NCI-H1930 (cell line): Measurements from ENCODE around the gene SNRPD3.
A peak's percentile ranks its signal among the peaks of the same experiment; 100 is the strongest.
"Not testable (repeated sequence)": the region's sequence is repeated elsewhere in the genome, so short reads cannot be mapped to it uniquely, and the experiment has no call there.

Experiments used
- DNase-seq, 2 experiments: peaks; one replicate each; lab custom pipeline; 2025; lab: John Stamatoyannopoulos, UW

SNRPD3 gene

GRCh38 chr22:24592058-24592850 is 36.5 kb downstream of the SNRPD3 start:
- DNase-seq = no peak

- peak; percentile 49 to 68 for DNase-seq
These were observed 37.2 kb downstream of the SNRPD3 start, which contains the start of gene LRRC75B for GRCh38 chr22:24592851-24593558. LRRC75B (minus strand) TSS chr22:24593073; CDS start chr22:24593039, 34 bp downstream.

- DNase-seq = not testable (repeated sequence)
These were observed 37.7 kb downstream of the SNRPD3 start for GRCh38 chr22:24593559-24593835.

GRCh38 chr22:24593836-24594568 is 38.2 kb downstream of the SNRPD3 start:
- no peak for DNase-seq

- DNase-seq = no peak
These were observed 38.8 kb downstream of the SNRPD3 start for GRCh38 chr22:24594569-24595120.

- no peak for DNase-seq
These were observed 39.4 kb downstream of the SNRPD3 start for GRCh38 chr22:24595228-24595627.

DNA sequence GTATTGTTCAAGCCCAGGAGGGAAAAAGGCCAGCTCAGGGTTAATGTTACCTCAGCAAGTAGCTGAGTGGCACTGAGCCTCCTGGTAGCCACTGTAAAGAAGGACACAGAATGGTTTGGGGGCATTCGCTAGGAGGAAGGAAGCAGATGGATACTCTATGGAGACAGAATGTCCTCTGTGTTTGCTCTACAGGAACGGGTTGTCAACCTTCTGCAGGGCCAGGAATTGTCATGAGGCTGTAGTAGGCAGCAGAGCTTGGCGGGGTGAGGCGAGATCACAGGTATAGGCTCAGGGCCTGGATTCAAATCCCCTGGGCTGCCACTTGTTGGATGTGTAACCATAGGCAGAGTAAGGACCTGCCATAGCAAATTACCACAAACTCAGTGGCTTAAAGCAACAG is 40.1 kb downstream of the SNRPD3 start:
- no peak for DNase-seq

GRCh38 chr22:24597076-24597475 is 41.3 kb downstream of the SNRPD3 start:
- not testable (repeated sequence) for DNase-seq

GRCh38 chr22:24599514-24599913 is 43.7 kb downstream of the SNRPD3 start:
- DNase-seq = no peak

DNA sequence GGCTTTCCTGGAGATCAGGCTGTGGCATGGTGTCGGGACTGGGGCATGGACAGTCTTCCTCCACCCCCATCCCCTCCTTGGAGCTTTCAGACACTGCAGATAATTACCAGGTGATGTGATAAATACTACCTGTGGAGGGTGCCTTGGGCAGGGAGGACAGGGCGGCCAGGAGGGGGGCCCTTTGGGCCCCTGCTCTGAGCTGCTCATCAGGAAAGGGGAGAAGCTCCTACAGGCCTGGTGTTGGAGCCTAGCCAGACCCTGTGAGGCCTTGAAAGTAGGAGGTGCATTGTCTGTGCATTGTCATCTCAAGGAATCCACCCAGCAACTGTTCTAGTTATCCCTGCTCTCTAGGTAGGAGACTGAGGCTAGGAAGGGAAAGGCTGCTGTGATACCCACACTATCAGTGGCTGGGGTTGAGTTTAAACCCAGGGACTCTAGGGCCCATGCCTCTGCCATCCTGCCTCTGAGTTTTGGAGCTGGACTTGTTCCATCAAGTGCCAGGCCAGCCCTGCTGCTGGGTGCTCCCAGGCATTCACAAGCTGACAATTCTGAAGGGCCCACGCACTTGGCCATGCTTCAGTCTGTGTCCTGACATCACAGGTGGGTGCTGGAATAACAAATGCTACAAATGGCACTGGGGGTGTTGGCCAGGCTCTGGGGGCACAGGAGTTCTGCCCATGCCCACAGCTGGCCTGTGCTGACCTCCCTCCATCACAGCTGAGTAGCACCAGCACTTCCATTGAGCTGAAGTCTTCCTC is 44.3 kb downstream of the SNRPD3 start:
- DNase-seq = not testable (repeated sequence)

- DNase-seq = no peak
These were observed 45.7 kb downstream of the SNRPD3 start for GRCh38 chr22:24601217-24602104.

GRCh38 chr22:24602105-24602749 is 46.4 kb downstream of the SNRPD3 start:
- not testable (repeated sequence) for DNase-seq

DNA sequence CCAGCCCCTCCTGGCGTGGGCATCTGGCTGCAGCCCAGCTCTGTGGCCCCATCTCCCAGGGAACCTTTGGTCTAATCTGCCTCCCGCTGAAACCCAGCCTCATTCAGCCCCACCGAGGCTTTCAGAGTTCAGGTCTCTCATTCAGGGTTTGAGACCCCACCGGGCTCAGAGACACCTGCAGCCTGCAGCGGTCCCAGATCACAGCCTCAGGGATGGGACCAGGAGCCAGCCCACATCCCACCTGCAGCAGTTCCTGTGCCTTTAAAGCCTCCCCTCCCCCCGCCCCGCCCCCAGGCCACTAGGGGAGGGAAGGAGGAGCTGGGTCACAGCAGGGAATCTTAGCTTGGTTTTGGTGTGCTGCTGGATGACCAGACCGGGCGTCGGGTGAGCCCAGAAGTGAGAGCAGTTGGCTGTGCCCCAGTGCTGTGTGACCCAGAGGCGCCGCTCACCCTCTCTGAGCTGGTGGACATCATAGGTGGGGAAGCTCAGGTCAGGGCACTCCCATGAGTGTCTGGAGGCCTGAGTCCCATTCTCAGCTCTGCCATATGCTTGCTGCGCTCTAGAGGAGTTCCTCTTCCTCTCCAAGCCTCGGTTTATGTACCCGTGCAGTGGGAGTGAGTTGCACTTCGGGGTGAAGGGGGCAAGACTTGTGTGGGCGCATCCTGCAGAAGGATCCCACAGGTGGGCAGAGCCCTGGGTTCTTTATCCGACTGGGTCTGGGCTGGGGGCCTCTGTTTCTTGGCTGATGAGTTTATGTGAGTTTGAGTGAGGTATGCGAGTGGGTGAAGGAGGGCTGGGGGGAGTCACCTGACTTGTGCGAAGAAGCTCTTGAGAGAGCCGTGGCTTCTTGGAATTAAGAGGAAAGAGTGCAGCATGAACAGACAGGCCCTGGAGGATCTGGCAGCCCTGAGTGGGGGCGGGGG is 47.3 kb downstream of the SNRPD3 start, which contains the start of gene GGT1:
GGT1 (plus strand) TSS at position 347 of the 923 bp plus-strand sequence. CDS start 7,889 bp downstream, outside the sequence.
- DNase-seq = not testable (repeated sequence)

DNA sequence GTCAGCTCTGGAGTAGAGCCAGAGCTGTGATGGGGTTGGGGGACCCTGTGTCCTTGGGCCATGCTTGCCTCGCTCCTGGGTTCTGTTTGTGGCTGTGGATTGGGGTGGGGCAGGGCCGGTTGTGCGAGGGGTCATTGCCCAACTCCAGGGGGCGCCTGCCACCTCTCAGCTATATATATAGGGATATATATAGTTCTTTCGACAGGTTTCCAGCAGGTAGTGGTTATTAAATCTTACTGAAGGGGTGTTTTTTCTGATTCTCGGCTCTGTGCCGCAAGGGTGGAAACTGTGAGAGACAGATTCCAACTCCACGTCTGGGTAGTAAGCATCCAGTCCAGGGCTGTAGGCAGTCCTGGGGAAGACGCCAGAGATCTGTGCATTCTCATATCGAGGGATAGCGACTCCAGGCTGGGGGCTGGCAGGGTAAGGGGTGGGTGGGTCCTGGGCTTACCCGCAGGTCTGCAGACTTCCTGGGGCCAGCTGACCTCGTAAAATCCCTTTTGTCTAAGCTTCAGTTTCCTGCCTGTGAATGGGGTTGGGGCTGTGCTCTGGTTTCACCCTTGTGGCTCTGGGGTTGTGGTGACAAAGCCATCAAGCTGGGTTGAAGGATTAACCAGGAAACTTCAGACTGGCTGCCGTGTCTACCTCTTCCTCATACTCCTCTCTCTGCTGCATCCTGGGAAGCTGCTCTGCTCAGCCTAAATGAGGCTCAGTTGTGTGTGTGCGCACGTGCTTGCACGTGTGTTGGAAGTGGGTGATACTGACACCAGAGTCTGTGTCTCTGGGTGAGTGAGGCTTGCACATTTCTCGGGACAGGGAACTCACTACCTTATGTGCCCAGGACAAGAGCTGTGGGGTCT is 48.2 kb downstream of the SNRPD3 start:
- DNase-seq = peak in 1 of 2 experiments; percentile 23

DNA sequence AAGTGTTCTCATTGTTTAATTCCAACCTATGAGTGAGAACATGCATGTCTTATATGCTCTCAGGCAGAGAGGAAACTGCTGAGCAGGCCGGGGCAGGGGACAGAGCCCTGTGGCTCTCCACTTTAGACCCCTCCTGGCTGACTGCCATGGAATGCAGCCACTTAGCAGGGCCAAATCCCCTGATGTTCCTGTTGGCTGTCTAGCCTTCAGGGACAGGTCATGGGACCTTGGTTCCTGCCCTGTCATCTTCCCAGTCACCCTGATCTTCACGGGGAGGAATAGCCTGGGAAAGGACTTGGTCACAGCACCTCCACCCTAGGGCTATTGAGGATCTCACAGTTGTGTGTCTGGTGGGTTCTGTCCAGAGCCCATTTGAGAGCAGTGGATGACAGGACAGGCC is 50.5 kb downstream of the SNRPD3 start:
- DNase-seq = not testable (repeated sequence)

DNA sequence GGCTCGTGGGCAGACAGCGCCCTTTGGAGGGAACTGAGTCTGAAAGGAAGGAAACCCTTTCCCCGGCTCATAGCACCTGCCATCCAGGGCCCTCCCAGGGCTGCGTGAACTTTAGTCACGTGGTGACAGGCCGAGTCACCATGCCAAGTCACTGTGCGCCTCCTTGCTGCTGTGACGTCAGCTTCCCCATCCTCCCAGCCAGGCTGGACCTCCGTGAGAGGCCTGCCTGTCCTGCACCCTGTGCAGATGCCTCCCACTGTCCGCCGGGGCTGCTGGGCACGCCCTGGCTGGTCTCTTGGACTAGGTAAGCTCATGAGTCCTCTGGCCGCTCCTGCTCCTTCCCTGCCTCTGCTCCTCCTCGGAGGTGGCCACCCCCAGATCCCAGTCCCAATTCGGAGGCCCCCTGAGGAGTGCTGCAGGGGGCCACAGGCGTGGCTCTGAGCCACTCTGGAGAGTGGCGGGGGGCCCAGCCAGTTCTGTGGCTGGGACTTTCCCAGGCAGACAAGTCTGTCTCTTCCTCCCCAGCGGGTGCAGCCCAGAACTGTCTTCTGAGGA is 51.7 kb downstream of the SNRPD3 start:
- not testable (repeated sequence) for DNase-seq

- DNase-seq = not testable (repeated sequence)
These were observed 52.5 kb downstream of the SNRPD3 start for GRCh38 chr22:24608327-24608726.
